Measurements from ENCODE around the gene STAB1. TPM values are rescaled to one million over a fixed set of nuclear protein-coding genes. Genes with fewer than 3 reads are reported as not detected.

Gene STAB1
- total RNA-seq, 1 donor from 2014 or later = not detected

- Histone ChIP-seq H2AFZ (replicated peaks) (no peak overlapping the region), H4K20me1 (ENCODE audit: low read depth) (peaks cover 22% of the 10 kb centered on the region), H3K9me3 (ENCODE audit: low read depth) (no peaks in the 10 kb centered on the region), H3K4me3 (no peak overlapping the region), H3K4me2 (no peak overlapping the region), H3F3A (ENCODE audit: low read depth) (peaks cover 6% of the 10 kb centered on the region), H3K4me1 (no peaks in the 10 kb centered on the region), H3K79me2 (ENCODE audit: low read depth) (no peaks in the 10 kb centered on the region), H3K36me3 (no peaks in the 10 kb centered on the region), H3K27me3 (no peaks in the 10 kb centered on the region), H3K9ac (no peak overlapping the region), H3K27ac (no peak overlapping the region)
- Mint-ChIP-seq H3K4me1 (peaks cover 16% of the 10 kb centered on the region), H3K36me3 (peaks cover 15% of the 10 kb centered on the region), H3K9me3 (no peaks in the 10 kb centered on the region), H3K27me3 (ENCODE audit: insufficient read depth, low read depth) (peaks cover 5% of the 10 kb centered on the region), H3K27ac (no peak overlapping the region), H3K4me3 (no peak overlapping the region)
- no peak for TF ChIP-seq EZH2 (IDR thresholded peaks at IDR 0.05)
- no peak for TF ChIP-seq CTCF (IDR thresholded peaks at IDR 0.05)
- TF ChIP-seq EZH2phosphoT487 (IDR thresholded peaks at IDR 0.05) = no peak
- DNase-seq (ENCODE audit: low spot score) = no peak
Measured at GRCh38 chr3:52489453-52489852, 5.7 kb upstream of the STAB1 start.

GRCh38 chr3:52490035-52490938 lies 4.9 kb upstream of the STAB1 start:
- Mint-ChIP-seq H3K4me1 (peaks cover 10% of the 10 kb centered on the region), H3K36me3 (peaks cover 15% of the 10 kb centered on the region), H3K27me3 (ENCODE audit: insufficient read depth, low read depth) (peaks cover 6% of the 10 kb centered on the region), H3K27ac (peak overlapping the region; percentile 10), H3K4me3 (no peak overlapping the region), H3K9me3 (no peaks in the 10 kb centered on the region)
- no peak overlapping the region for H3K4me3 ChIP-seq
- no peaks in the 10 kb centered on the region for H3K9me3 ChIP-seq (ENCODE audit: low read depth)
- H3K4me1 ChIP-seq = peaks cover 6% of the 10 kb centered on the region
- H3K36me3 ChIP-seq = no peaks in the 10 kb centered on the region
- H3K9ac ChIP-seq = no peak overlapping the region
- H3F3A ChIP-seq (ENCODE audit: low read depth) = peaks cover 7% of the 10 kb centered on the region
- no peaks in the 10 kb centered on the region for H3K79me2 ChIP-seq (ENCODE audit: low read depth)
- no peak overlapping the region for H3K4me2 ChIP-seq
- H4K20me1 ChIP-seq (ENCODE audit: low read depth) = peaks cover 22% of the 10 kb centered on the region
- no peaks in the 10 kb centered on the region for H3K27me3 ChIP-seq
- no peak for TF ChIP-seq EZH2phosphoT487 (IDR thresholded peaks at IDR 0.05)
- no peak for TF ChIP-seq CTCF (IDR thresholded peaks at IDR 0.05)
- no peak overlapping the region for H2AFZ ChIP-seq (replicated peaks)
- H3K27ac ChIP-seq = no peak overlapping the region
- no peak for DNase-seq (ENCODE audit: low spot score)

- Histone ChIP-seq H3K4me3 (no peak overlapping the region), H4K20me1 (ENCODE audit: low read depth) (peaks cover 22% of the 10 kb centered on the region), H3K27me3 (no peaks in the 10 kb centered on the region), H3K9ac (no peak overlapping the region), H3K27ac (no peak overlapping the region), H3K79me2 (ENCODE audit: low read depth) (no peaks in the 10 kb centered on the region), H3K9me3 (ENCODE audit: low read depth) (no peaks in the 10 kb centered on the region), H2AFZ (replicated peaks) (no peak overlapping the region), H3F3A (ENCODE audit: low read depth) (peaks cover 7% of the 10 kb centered on the region), H3K4me1 (peaks cover 6% of the 10 kb centered on the region), H3K36me3 (no peaks in the 10 kb centered on the region), H3K4me2 (no peak overlapping the region)
- no peak for TF ChIP-seq EZH2phosphoT487 (IDR thresholded peaks at IDR 0.05)
- TF ChIP-seq CTCF (IDR thresholded peaks at IDR 0.05) = no peak
- no peak for TF ChIP-seq EZH2 (IDR thresholded peaks at IDR 0.05)
- Mint-ChIP-seq H3K27me3 (ENCODE audit: insufficient read depth, low read depth) (peaks cover 6% of the 10 kb centered on the region), H3K27ac (no peak overlapping the region), H3K4me1 (peaks cover 10% of the 10 kb centered on the region), H3K9me3 (no peaks in the 10 kb centered on the region), H3K36me3 (peaks cover 11% of the 10 kb centered on the region), H3K4me3 (no peak overlapping the region)
- DNase-seq (ENCODE audit: low spot score) = no peak
Measured at GRCh38 chr3:52490939-52491526, 4.1 kb upstream of the STAB1 start.

All from neural progenitor cell (in vitro differentiated cells).